Ramos (cell line): Measurements from ENCODE around the gene EXOC3L2.
"Not testable (repeated sequence)": the region's sequence is repeated elsewhere in the genome, so short reads cannot be mapped to it uniquely, and the experiment has no call there.

Experiments
- in situ Hi-C: fragments of 300-500 bp; cut with MboI; formaldehyde crosslinking; loops from one replicate; pipeline ENCODE4 v1.14.3; 2022; ENCODE audit warnings: low sequenced_read_pairs; ENCODE audit not compliant: unreplicated experiment

The EXOC3L2 gene

GRCh38 chr19:45258862-45259261 is 13.7 kb upstream of the EXOC3L2 start:
- in situ Hi-C loops: no loop called here

- in situ Hi-C loops: no loop called here
These were observed 11.6 kb upstream of the EXOC3L2 start for GRCh38 chr19:45256836-45257235.

GRCh38 chr19:45255611-45256157 is 10.5 kb upstream of the EXOC3L2 start:
- in situ Hi-C loops: no loop called here

- in situ Hi-C loops: no loop called here
These were observed 8.9 kb upstream of the EXOC3L2 start for GRCh38 chr19:45254044-45254531.

- in situ Hi-C loops: no loop called here
These were observed 8.3 kb upstream of the EXOC3L2 start for GRCh38 chr19:45253396-45254027.

- in situ Hi-C loops: no loop called here
These were observed 6.5 kb upstream of the EXOC3L2 start for GRCh38 chr19:45251452-45252354.

- in situ Hi-C loops: no loop called here
These were observed 5.7 kb upstream of the EXOC3L2 start, which contains the start of gene MARK4 for GRCh38 chr19:45250832-45251451. TSS of gene MARK4 (plus strand) at chr19:45251271. CDS start at chr19:45251589, 318 bp downstream.

- in situ Hi-C loops: no loop called here
These were observed 5.1 kb upstream of the EXOC3L2 start for GRCh38 chr19:45250216-45250831.

GRCh38 chr19:45249261-45250033 is 4.2 kb upstream of the EXOC3L2 start:
- in situ Hi-C loops: no loop called here

- in situ Hi-C loops: no loop called here
These were observed 1.9 kb upstream of the EXOC3L2 start for GRCh38 chr19:45247136-45247535.

GRCh38 chr19:45245826-45246225 is 619 bp upstream of the EXOC3L2 start:
- in situ Hi-C loops: no loop called here

GRCh38 chr19:45244133-45244794 is 943 bp downstream of the EXOC3L2 start:
- in situ Hi-C loops: no loop called here

GRCh38 chr19:45243144-45243732 is 2.0 kb downstream of the EXOC3L2 start:
- in situ Hi-C loops: no loop called here

GRCh38 chr19:45238556-45238955 is 6.7 kb downstream of the EXOC3L2 start:
- in situ Hi-C loops: no loop called here

- in situ Hi-C loops: no loop called here
These were observed 9.7 kb downstream of the EXOC3L2 start for GRCh38 chr19:45235485-45235884.

GRCh38 chr19:45234089-45234869 is 10.9 kb downstream of the EXOC3L2 start:
- in situ Hi-C loops: no loop called here

- in situ Hi-C loops: no loop called here
These were observed 13.3 kb downstream of the EXOC3L2 start for GRCh38 chr19:45231891-45232290.

GRCh38 chr19:45229056-45229455 is 16.2 kb downstream of the EXOC3L2 start:
- in situ Hi-C loops: not testable (repeated sequence)
